SU-DHL-6 (cell line): Measurements from ENCODE around the gene OR2T27.

Experiments
- CTCF ChIP-seq: fragments of 200-600 bp; sonication (generic); IDR thresholded peaks from one replicate; pipeline ENCODE4 v1.5.1; 2017; ENCODE audit warnings: antibody characterized with exemption, mild to moderate bottlenecking, low read length, moderate library complexity; ENCODE audit not compliant: insufficient read depth, poor library complexity, severe bottlenecking
- EZH2phosphoT487 ChIP-seq: fragments of 200-600 bp; sonication (generic), shearing (Covaris generic); conservative IDR thresholded peaks from 2 replicates; pipeline ENCODE4 v1.6.1; 2018; ENCODE audit warnings: mild to moderate bottlenecking, antibody characterized with exemption, low read length, moderate library complexity, mixed read lengths

GRCh38 chr1:248613742-248614141 is 41.6 kb downstream of the OR2T27 start:
- TF ChIP-seq CTCF (no peak), EZH2phosphoT487 (no peak)
